Measurements from ENCODE around the gene MED26.
A peak's percentile ranks its signal among the peaks of the same experiment; 100 is the strongest.
"Not testable (repeated sequence)": the region's sequence is repeated elsewhere in the genome, so short reads cannot be mapped to it uniquely, and the experiment has no call there.

The MED26 gene

DNA sequence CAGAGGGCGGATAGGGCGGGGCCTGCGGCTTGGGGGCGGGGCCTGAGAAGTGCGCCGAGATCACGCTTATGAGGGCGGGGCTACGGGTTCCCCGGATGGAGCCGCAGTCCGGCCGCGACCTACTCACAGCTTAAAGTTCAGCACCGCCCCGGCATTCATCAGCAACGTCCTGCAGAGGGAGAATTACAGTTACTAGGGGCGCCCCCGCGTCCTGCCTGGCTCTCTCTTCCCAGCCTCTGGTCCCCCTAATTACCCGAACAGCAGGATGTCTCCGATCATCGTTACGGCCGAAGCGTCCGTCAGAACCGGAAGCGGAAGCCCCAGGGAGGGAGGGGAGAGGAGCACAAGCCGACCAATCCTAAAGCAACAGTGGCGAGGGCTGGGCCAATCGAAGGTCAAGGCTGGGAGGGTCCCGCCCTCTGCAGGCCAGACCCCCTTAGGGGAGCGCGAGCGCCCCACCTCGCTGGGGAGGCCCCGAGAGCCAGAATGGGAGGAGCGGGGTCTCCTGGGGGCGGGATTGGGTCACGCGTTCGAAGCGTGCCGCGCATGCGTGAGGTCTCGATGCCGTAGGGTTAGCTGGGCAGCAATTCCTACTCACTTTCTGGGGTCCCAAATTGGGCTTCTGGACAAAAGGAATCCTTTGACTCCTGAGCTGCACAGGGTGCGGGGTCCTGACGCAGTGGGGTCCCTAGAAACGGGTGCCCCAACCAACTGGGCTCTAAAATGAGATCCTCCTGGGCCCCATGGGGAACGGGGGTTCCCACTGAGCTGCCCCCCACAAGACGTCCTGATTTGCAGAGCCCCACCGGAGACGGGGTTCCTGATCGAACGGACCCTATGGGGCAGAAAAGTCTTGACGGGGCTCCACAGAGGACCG is 32.1 kb upstream of the MED26 start, which contains the start of gene SMIM7:
Gene SMIM7, minus strand, starts transcription at position 313 of the 877 bp plus-strand sequence. Its CDS starts 34 bp downstream, at position 279.
- H3K9ac ChIP-seq (ENCODE audit: low read depth, low read length): peak within 1 kb of the TSS; percentile 95
- peaks cover 16% of the 10 kb centered on the region for H3K27me3 ChIP-seq (ENCODE audit: insufficient read depth, low read length)
- H3K4me3 ChIP-seq (ENCODE audit: low read length): peak within 1 kb of the TSS; percentile 93
- no peaks in the 10 kb centered on the region for H3K9me3 ChIP-seq (ENCODE audit: insufficient read depth, low read depth, low read length)
- H3K4me1 ChIP-seq (ENCODE audit: insufficient read depth, low read length): peaks cover 3% of the 10 kb centered on the region; the same call in 1 of the 2 replicates
- peak within 1 kb of the TSS; percentile 92 for H3K27ac ChIP-seq (ENCODE audit: low read length)
- H3K36me3 ChIP-seq (ENCODE audit: insufficient read depth, low read depth, low read length): peaks cover 40% of the 10 kb centered on the region

DNA sequence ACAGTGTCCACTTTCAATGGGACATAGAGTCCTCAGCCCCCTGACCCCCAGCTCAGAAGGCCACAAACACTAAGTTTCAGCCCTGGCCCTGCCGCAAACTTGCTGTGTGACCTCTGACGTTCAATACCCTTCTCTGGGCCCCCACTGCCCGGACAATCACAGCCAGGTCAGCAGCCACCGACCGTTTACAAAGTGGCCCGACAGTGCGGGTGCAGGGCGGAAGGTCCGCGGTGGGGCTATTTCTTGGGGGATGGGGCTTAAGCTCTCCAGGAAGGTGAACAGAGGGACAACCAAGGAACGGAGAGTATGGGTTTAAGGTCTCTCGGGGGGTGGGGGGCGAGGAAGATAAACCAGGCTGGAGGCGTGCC is 31.4 kb upstream of the MED26 start:
- peaks cover 3% of the 10 kb centered on the region; the same call in 1 of the 2 replicates for H3K4me1 ChIP-seq (ENCODE audit: insufficient read depth, low read length)
- H3K27ac ChIP-seq (ENCODE audit: low read length): peak overlapping the region; percentile 92
- H3K9ac ChIP-seq (ENCODE audit: low read depth, low read length): peak overlapping the region; percentile 95; the same call in 1 of the 2 replicates
- peak overlapping the region; percentile 93 for H3K4me3 ChIP-seq (ENCODE audit: low read length)
- no peaks in the 10 kb centered on the region for H3K9me3 ChIP-seq (ENCODE audit: insufficient read depth, low read depth, low read length)
- H3K27me3 ChIP-seq (ENCODE audit: insufficient read depth, low read length): peaks cover 16% of the 10 kb centered on the region
- H3K36me3 ChIP-seq (ENCODE audit: insufficient read depth, low read depth, low read length): peaks cover 46% of the 10 kb centered on the region

DNA sequence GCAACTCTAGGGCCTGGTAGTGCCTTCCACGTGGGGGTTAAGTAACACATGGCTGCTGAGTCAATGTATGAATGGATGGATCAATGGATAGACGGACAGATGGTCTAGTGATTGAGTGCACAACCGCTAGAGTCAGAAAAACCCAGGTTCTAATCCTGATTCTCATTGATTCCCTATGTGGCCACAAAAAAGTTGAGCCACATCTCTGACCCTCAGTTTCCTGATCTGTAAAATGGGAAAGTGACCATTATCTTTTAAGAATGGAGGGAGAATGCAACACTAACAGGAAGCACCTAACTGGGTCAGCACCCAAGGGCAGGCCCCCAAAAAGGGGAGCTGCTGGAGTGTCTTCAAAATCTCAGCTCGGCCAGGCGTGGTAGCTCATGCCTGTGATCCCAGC is 29.4 kb upstream of the MED26 start:
- peaks cover 3% of the 10 kb centered on the region; the same call in 1 of the 2 replicates for H3K4me1 ChIP-seq (ENCODE audit: insufficient read depth, low read length)
- no peaks in the 10 kb centered on the region for H3K9me3 ChIP-seq (ENCODE audit: insufficient read depth, low read depth, low read length)
- H3K4me3 ChIP-seq (ENCODE audit: low read length): no peak overlapping the region
- peaks cover 16% of the 10 kb centered on the region for H3K27me3 ChIP-seq (ENCODE audit: insufficient read depth, low read length)
- H3K9ac ChIP-seq (ENCODE audit: low read depth, low read length): no peak overlapping the region
- H3K36me3 ChIP-seq (ENCODE audit: insufficient read depth, low read depth, low read length): peaks cover 66% of the 10 kb centered on the region
- H3K27ac ChIP-seq (ENCODE audit: low read length): no peak overlapping the region

DNA sequence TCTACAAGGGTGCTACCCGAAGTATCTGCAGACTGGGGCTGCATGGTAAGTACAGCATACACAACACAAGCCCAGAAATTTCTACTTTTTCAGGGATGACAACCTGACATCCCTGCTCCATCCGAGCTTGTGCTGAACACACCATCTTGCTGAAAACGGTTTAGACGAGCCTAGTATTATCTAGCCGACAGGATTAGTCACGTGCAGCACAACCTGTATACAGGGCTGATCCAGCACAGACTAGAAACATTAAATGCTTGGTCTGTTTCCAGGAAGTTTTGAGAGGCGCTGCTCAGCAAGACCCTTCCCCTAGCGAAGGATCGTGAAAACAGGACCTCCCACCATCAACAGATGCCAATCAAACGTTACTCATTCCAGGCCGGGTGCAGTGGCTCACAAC is 27.7 kb upstream of the MED26 start:
- Histone ChIP-seq H3K4me3 (ENCODE audit: low read length) (no peak overlapping the region), H3K9ac (ENCODE audit: low read depth, low read length) (no peak overlapping the region), H3K4me1 (ENCODE audit: insufficient read depth, low read length) (no peaks in the 10 kb centered on the region; the same call in 1 of the 2 replicates), H3K9me3 (ENCODE audit: insufficient read depth, low read depth, low read length) (no peaks in the 10 kb centered on the region), H3K27ac (ENCODE audit: low read length) (no peak overlapping the region), H3K36me3 (ENCODE audit: insufficient read depth, low read depth, low read length) (peaks cover 83% of the 10 kb centered on the region), H3K27me3 (ENCODE audit: insufficient read depth, low read length) (peaks cover 3% of the 10 kb centered on the region; the same call in 1 of the 2 replicates)

DNA sequence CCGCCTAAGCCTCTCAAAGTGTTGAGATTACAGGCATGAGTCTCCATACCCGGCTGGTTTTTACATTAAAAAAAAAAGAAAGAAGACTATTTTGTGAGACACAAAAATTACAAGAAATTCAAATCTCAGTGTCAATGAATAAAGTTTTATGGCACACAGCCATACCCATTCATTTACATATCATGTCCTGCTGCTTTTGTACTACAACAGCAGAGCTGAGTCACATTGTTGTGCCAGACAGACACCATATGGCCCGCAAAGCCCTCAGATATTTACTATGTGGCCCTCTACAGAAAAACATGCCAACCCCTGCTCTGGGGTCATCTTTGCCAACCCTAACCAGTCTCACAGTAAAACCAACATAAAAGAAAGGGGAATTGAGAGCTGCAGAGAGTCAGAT is 26.6 kb upstream of the MED26 start:
- Histone ChIP-seq H3K4me3 (ENCODE audit: low read length) (no peak overlapping the region), H3K27me3 (ENCODE audit: insufficient read depth, low read length) (no peaks in the 10 kb centered on the region), H3K9ac (ENCODE audit: low read depth, low read length) (no peak overlapping the region), H3K9me3 (ENCODE audit: insufficient read depth, low read depth, low read length) (no peaks in the 10 kb centered on the region), H3K36me3 (ENCODE audit: insufficient read depth, low read depth, low read length) (peaks cover 94% of the 10 kb centered on the region), H3K27ac (ENCODE audit: low read length) (no peak overlapping the region), H3K4me1 (ENCODE audit: insufficient read depth, low read length) (no peaks in the 10 kb centered on the region)

DNA sequence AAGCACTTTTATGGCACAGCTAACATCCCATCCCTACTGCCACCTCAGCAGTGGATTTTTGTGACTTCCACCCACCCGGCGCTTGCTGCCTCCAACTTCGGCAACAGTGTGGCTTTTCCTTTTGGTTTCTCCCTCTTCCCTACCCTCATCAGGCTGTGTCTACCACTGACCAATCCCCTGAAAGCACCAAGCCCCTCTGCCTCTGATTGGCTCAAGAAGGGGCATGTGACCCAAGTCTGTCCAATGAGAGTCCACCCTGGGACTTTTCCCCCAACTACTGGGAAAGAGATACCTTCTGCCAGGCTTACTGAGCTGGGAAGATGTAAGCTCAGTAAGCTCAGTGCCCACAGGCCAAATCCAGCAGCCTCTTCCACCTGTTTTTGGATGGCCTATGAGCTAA is 26.1 kb upstream of the MED26 start:
- H3K27me3 ChIP-seq (ENCODE audit: insufficient read depth, low read length): no peaks in the 10 kb centered on the region
- H3K9me3 ChIP-seq (ENCODE audit: insufficient read depth, low read depth, low read length): no peaks in the 10 kb centered on the region
- H3K36me3 ChIP-seq (ENCODE audit: insufficient read depth, low read depth, low read length): peaks cover 96% of the 10 kb centered on the region
- H3K4me1 ChIP-seq (ENCODE audit: insufficient read depth, low read length): no peaks in the 10 kb centered on the region
- H3K9ac ChIP-seq (ENCODE audit: low read depth, low read length): no peak overlapping the region
- no peak overlapping the region for H3K4me3 ChIP-seq (ENCODE audit: low read length)
- no peak overlapping the region for H3K27ac ChIP-seq (ENCODE audit: low read length)

DNA sequence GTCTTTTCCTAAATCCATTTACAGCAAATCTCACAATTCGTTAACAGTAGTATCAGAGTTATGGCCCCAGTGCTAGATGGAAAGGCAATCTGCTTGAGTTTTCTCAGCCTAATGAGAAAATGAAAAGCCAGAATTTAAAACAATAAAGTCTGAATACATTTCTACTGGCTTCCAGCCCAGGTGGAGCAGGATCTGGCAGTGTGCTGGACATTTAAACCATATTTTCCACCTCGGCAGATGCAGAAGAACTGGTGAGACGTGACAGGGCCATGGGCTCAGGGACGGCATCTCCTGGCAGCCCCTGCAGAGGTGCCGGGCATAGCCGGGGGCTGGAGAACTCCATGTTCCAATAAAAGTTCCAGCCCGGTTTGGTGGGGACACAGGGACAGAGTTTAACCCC is 24.9 kb upstream of the MED26 start:
- H3K27ac ChIP-seq (ENCODE audit: low read length): no peak overlapping the region
- H3K9me3 ChIP-seq (ENCODE audit: insufficient read depth, low read depth, low read length): no peaks in the 10 kb centered on the region
- H3K36me3 ChIP-seq (ENCODE audit: insufficient read depth, low read depth, low read length): peaks cover 91% of the 10 kb centered on the region
- H3K4me1 ChIP-seq (ENCODE audit: insufficient read depth, low read length): no peaks in the 10 kb centered on the region
- no peaks in the 10 kb centered on the region for H3K27me3 ChIP-seq (ENCODE audit: insufficient read depth, low read length)
- no peak overlapping the region for H3K9ac ChIP-seq (ENCODE audit: low read depth, low read length)
- no peak overlapping the region for H3K4me3 ChIP-seq (ENCODE audit: low read length)

DNA sequence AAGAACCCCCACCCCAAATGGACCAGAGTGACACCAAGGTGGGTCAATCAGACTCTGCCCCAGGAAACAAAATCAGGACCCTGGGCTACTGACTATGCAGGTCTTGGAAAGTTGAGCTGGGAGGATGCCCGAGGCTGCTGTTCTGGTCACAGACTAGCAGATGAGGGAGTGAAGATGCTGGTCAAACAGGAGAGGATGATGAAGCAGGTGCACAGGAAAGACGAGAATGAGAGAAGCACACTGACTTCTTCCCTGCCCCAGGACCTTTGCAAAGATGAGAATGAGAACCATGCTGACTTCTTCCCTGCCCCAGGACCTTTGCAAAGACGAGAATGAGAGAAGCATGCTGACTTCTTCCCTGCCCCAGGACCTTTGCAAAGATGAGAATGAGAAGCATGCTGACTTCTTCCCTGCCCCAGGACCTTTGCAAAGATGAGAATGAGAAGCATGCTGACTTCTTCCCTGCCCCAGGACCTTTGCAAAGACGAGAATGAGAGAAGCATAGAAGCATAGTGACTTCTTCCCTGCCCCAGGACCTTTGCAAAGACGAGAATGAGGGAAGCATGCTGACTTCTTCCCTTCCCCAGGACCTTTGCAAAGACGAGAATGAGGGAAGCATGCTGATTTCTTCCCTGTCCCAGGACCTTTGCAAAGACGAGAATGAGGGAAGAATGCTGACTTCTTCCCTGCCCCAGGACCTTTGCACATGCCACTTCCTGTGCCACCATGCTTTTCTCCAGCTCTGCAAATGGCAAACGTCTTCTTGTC is 23.6 kb upstream of the MED26 start:
- H3K4me1 ChIP-seq (ENCODE audit: insufficient read depth, low read length); H3K27me3 ChIP-seq (ENCODE audit: insufficient read depth, low read length); H3K9ac ChIP-seq (ENCODE audit: low read depth, low read length); H3K4me3 ChIP-seq (ENCODE audit: low read length); H3K27ac ChIP-seq (ENCODE audit: low read length); H3K9me3 ChIP-seq (ENCODE audit: insufficient read depth, low read depth, low read length): not testable (repeated sequence)
- H3K36me3 ChIP-seq (ENCODE audit: insufficient read depth, low read depth, low read length): peaks cover 91% of the 10 kb centered on the region

DNA sequence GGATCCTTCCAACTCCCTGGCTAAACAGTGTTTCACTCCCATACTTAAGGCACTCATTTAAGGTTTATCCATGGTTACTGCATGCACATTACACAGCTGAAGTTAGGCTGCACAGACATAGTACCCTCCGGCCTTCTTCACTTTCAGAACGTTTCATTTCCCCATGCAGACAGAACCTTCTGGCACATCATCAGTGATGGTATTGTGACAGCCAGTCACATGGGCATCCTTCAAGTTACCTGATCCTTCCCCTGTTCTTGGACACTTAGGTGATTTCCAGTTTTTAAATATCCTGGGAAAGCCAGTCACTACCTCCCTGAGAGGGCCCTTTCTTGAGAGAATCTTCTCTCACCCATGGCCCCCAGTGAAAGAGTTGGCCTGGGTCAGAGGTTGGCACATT is 22.8 kb upstream of the MED26 start:
- Histone ChIP-seq H3K4me1 (ENCODE audit: insufficient read depth, low read length) (no peaks in the 10 kb centered on the region), H3K9me3 (ENCODE audit: insufficient read depth, low read depth, low read length) (no peaks in the 10 kb centered on the region), H3K4me3 (ENCODE audit: low read length) (no peak overlapping the region), H3K36me3 (ENCODE audit: insufficient read depth, low read depth, low read length) (peaks cover 91% of the 10 kb centered on the region), H3K27ac (ENCODE audit: low read length) (no peak overlapping the region), H3K9ac (ENCODE audit: low read depth, low read length) (no peak overlapping the region), H3K27me3 (ENCODE audit: insufficient read depth, low read length) (no peaks in the 10 kb centered on the region)

DNA sequence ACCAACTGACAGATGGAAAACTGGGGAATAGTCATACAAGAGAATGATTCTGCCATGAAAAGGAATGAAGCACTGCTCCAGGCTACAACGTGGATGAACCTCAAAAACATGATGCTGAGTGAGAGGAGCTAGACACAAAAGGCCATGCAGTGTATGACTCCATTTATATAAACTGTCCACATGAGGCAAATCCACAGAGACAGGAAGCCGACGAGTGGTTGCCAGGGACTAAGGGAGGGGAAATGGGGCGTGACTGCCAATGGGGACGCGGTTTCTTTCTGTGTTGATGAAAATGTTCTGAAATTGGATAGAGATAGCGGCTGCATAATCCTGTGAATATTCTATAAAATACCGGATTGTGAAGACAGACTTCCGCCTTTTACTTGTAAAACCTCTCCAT is 21.7 kb upstream of the MED26 start:
- H3K27ac ChIP-seq (ENCODE audit: low read length): no peak overlapping the region

DNA sequence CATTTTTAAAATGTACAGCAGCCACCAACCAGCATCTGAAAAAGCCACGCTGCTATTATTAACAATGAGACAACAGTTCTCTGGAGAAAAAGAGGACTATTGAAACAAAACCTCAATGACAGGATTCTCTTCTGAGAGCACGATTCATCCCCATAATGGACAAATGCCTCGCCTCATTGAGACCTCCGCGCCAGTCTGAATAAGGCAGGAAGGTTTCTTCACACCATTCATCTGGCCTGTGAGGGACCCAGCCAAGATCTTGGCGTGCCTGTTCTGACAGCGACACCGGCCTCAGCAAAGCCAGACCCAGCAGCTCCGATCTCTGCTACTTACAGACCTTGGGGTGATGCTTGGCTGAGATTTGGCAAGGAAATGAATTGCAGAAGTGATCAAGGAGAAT is 17.1 kb upstream of the MED26 start:
- H3K4me3 ChIP-seq (ENCODE audit: low read length): no peak overlapping the region
- no peak overlapping the region for H3K27ac ChIP-seq (ENCODE audit: low read length)
- peaks cover 91% of the 10 kb centered on the region for H3K36me3 ChIP-seq (ENCODE audit: insufficient read depth, low read depth, low read length)
- H3K4me1 ChIP-seq (ENCODE audit: insufficient read depth, low read length): no peaks in the 10 kb centered on the region
- no peaks in the 10 kb centered on the region for H3K27me3 ChIP-seq (ENCODE audit: insufficient read depth, low read length)
- H3K9ac ChIP-seq (ENCODE audit: low read depth, low read length): no peak overlapping the region
- H3K9me3 ChIP-seq (ENCODE audit: insufficient read depth, low read depth, low read length): no peaks in the 10 kb centered on the region

More for the DNA sequence above, 21.7 kb upstream of the MED26 start:
- Histone ChIP-seq H3K27me3 (ENCODE audit: insufficient read depth, low read length) (no peaks in the 10 kb centered on the region), H3K4me3 (ENCODE audit: low read length) (no peak overlapping the region), H3K36me3 (ENCODE audit: insufficient read depth, low read depth, low read length) (peaks cover 93% of the 10 kb centered on the region), H3K4me1 (ENCODE audit: insufficient read depth, low read length) (no peaks in the 10 kb centered on the region), H3K9ac (ENCODE audit: low read depth, low read length) (no peak overlapping the region), H3K9me3 (ENCODE audit: insufficient read depth, low read depth, low read length) (no peaks in the 10 kb centered on the region)
